Activated T-helper 9 cell treated with anti-CD3 and anti-CD28 coated beads, Interleukin-2, amount 50 U/mL, for 16 hours (primary cell): ENCODE measurements around the gene PDHB.
A peak's percentile ranks its signal among the peaks of the same experiment; 100 is the strongest.
"Not testable (repeated sequence)": the region's sequence is repeated elsewhere in the genome, so short reads cannot be mapped to it uniquely, and the experiment has no call there.

ENCODE experiments used
- DNase-seq: peaks from one replicate; pipeline ENCODE4 v3.0.0-alpha.2; 2020; ENCODE audit warnings: low read depth

The PDHB gene

DNA sequence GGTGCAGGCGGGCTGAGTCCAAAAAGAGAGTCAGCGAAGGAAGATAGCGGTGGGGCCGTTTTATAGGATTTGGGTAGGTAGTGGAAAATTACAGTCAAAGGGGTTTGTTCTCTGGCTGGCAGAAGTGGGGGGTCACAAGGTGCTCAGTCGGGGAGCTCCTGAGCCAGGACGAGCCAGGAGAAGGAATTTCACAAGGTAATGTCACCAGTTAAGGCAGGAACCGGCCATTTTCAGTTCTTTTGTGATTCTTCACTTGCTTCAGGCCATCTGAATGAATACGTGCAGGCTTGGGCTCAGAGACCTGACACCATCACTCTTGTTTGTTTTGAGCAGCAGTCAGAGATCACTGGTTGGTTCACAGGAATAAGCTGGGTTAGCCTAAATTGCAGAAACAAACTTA is 3.6 kb upstream of the PDHB start:
- not testable (repeated sequence) for DNase-seq

- no peak for DNase-seq
Measured at GRCh38 chr3:58434990-58435389, 1.4 kb upstream of the PDHB start.

GRCh38 chr3:58434511-58434910 is 879 bp upstream of the PDHB start:
- no peak for DNase-seq

GRCh38 chr3:58434168-58434504 is 504 bp upstream of the PDHB start:
- no peak for DNase-seq

DNA sequence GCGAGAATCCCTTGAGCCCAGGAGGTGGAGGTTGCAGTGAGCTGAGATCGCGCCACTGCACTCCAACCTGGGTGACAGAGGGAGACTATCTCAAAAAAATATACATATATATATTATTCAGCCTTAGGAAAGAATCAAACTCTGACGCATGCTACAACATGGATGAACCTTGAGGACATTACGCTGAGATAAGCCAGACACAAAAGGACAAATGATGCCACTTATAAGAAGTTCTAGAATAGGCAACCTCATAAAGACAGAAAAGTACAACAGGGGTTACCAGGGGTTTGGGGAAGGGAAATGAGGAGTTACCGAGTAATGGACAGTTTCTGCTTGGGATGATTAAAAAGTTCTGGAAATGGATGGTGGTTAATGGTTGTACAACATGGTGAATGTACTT is 727 bp downstream of the PDHB start:
- no peak for DNase-seq

GRCh38 chr3:58429657-58430056 is 4.0 kb downstream of the PDHB start:
- no peak for DNase-seq

DNA sequence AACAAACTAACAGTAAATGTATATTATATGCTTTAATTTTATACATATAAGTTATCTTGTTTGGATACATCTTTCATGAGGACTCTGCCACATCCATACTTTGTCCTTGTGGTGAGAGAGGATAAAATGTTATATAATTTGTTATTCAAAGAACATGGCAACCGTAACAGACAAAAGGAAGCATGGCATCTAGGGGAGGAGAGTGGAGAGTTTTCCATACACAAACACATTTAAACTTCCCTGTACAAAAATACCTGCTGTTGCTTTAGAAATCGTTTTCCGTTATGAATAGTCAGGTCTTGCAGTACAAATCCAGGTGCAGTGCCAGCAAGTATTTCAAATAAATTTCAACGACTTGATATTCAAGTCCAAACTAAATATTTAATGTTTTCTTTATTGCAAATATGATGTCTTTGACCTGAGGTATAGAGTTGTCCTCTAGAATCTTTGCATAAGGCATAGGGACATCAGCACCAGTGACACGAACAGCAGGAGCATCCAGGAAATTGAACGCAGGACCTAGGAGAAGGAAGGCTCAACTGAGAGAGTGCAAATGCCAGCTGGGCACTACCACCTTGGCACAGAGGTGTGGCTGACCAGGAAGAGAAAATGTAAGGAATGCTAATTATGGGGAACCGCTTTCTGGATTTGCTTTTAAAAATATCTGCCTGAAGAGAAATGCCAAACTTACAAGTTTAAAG is 5.8 kb downstream of the PDHB start:
- DNase-seq: no peak

DNA sequence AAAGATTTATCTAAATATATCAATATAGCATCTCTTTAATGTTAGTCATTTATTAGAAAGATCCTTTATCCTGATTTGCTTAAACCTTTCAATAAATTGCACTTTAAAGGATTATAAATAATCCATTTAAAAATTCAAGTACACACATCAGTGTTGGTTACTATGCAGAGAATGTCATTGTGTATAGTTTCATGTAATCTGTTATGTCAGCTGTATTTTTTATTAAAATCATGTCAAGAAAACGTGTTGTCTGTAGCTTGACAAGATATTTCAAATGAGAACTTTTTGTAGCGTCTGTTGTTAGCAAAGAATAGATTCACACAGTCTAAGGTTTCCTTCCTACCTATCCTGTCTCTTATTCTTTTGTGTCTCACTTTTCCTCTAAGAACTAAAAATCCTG is 7.8 kb downstream of the PDHB start:
- DNase-seq: no peak

DNA sequence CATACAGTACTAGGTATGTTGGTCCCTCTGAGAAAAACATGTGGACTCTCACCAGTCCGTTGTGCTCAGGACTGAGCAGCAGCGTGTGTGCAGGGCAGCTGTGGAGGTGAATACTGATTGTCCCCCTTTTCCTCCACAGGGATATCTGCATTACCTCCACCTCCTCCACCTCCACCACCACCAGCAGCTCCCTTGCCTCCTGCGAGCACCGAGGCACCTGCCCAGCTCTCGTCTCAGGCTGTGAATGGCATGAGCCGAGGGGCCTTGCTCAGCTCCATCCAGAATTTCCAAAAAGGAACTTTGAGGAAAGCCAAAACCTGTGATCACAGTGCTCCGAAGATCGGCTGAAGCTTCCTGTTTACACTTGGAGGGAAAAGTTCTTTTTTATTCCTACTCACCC is 9.0 kb downstream of the PDHB start:
- DNase-seq: no peak

DNA sequence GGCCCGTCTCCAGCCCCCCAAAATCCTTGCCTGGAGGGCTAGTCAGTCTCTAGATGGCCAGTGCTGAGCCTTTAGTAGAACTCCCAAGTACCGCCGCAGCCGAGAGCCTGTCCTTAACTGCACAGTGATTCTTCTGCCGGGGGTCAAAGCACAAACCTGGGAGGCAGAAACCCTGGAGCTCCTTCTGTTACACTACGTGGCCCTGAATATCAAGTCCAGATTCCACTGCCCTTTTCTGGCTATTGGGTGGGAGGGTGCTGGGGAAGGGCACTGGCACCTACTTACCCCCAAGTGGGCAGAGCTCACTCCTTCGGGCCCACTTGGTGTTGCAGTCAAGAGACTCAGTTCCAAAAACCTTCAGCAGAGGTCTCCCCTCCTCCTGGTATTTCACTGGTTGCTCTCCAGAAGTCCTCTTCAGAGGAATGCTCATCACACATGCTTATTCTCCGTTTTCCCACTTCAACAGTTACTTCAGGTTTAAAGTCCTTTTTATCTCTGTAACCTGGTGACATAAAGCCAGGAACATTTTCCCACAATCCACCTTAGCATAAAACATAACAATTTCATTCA is 10.8 kb downstream of the PDHB start:
- DNase-seq: no peak

GRCh38 chr3:58421004-58421403 is 12.6 kb downstream of the PDHB start:
- no peak for DNase-seq

DNA sequence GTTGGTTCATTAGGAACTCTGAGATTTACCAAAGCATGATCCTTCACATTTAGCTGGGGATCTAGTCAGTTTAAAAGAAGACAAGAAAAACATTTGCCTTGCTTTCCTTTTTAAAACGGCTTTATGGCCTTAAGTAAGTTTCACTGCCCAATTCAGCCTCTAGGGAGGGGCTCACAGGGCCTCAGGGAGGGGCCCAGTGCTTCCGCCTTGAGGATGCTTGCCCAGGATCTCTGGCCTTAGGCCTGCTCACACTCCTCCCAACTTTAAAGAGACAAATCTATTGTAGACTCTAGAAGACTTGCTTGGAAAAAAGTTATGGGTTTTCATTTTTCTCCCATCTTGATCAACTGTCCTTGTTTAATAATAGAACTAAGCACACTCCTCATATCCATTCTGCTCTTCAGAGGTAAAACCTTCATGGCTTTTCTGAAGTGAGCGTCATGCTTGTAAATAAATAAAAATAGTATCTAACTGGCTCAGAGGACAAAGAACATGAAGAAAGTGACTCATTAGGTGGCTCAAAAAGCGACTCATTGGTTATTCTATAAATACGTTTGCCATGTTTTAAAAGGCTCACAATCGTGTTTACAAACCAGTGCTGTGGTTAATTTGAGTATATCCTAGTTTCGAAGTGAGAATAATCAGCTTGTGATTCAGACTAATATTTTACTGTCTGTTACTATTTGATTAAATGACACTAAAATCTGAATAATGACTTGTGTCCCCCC is 13.7 kb downstream of the PDHB start:
- no peak for DNase-seq

GRCh38 chr3:58418227-58418626 is 15.4 kb downstream of the PDHB start:
- no peak for DNase-seq

- no peak for DNase-seq
Measured at GRCh38 chr3:58417075-58417474, 16.6 kb downstream of the PDHB start.

- no peak for DNase-seq
Measured at GRCh38 chr3:58416191-58416590, 17.4 kb downstream of the PDHB start.

DNA sequence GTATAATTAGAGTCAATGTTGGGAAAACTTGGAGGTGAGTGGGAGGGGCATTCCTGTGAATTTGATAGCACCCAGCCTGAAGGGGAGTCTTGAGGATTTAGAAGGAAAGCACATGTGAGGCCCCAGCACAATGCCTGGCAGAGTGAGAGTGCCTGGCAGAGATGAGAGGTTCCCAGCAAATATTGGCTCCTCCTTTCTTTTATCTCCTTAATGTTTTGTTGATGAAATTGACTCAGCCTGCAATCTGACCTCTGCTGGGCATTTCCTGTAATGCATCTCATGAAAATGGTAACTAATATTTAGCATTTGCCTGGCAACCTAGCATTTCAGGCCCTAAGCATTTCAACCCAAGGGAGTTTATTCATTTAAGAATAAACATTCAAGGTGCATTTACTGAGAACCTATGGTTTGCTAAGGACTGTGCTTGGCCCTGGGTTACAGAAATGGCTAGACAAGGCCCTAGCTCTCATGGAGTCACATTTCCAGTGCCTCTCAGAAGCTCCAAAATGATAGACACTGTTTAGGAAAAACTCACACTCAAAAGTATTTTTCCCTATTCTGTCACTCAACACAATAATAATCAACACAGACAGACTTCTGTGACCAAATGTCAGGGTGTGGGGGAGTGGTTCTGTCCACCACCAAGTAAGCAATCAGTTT is 19.0 kb downstream of the PDHB start:
- DNase-seq: peak; percentile 4

DNA sequence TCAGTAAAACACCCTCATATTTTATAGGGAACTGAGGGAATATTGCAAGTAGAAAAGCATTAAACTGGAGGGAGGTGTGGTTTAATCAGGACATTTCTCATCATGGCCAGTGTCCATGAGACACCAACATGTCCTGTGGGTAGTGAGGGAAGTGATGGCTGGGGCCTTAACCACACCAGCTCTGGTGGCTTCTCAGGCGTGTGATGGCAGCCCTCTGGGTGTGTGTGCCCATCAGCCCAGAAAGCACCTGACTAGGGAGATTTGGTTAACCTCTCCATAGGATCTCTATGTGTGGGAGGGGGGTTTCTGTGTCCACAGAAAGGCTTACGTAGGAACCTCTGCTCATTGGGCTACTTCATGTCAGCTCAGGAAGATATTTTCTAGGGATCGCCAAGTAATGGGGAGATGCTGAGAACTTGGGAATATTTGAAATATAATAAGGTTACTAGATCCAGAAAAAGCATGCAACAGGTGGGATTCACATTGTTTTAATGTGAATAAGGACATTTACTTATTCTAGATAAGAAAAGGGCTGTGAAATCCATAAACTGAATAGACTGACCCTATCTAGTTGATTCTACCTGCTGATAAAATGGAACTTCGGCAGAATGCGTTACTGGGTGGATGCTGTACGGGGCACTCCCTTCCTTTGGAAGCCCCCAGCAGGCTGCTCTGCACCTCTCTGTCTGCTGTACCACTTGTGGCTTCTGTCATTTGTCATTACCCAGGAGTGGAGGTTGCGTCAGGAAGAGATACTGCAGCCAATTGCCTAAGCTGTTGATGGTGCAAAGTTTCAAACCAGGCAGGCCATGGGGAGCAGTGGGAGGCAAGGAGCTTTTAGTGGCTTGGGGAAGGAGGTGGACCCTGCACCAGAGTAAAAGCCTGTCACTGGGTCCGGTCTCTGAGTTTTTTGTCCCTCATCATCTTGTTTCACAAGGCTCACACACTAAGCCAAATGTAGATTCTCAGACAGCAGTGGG is 21.5 kb downstream of the PDHB start:
- DNase-seq: no peak

DNA sequence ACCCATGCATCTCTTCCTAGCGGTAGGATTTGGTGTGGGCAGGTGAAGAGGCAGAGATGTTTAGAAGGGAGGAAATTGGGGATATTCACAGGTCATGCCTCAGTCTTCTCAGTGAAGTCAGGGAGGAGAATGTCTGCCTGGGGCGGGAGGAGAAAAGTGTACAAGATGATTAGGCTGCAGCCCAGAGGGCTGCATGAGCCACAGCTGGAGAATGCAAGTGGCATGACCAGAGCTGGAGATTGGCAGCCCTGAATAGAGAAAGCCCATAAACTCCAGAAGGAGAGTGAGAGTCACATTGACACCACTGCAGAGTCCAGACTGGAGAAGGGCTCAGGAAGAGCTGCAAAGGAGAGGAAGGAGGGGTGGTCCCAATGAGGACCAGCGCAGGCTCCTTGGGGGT is 22.6 kb downstream of the PDHB start:
- no peak for DNase-seq

GRCh38 chr3:58409663-58410062 is 24.0 kb downstream of the PDHB start:
- no peak for DNase-seq

DNA sequence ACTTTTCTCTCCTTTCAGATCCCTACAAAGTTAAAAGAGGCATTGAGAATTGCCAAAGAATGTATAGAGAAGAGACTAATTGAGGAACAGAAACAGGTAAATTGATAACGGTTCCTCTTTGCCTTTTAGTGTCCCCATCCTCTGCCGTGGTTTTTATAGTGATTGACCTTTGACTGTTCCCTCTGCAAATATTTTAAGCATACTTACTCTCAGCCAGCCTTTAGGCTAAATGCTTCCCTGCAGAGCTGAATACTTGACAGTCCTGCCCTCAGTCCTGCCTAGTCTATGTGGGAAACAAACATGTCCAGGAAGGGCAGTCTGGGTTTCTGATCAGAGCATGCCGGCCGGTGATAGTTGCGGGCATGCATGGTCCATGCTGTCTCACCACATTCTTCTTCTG is 24.7 kb downstream of the PDHB start:
- DNase-seq: no peak

DNA sequence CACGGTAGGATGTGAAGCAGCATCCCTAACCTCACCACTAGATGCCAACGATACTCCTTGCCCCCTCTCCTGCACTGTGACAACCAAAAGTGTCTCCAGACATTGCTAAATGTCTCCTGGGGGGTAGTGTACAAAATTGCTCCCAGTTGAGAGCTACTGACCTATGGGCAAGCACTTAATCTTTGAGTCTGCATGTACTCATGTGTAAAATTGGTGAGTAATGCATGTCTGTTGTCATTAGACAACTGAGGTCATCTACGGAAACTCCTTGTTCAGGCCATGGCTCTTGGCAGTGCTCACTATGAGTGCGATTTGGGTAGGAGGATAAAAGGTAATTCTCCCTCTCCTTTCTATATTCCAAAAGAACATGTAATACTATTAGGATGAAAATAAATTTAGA is 29.2 kb downstream of the PDHB start:
- no peak for DNase-seq

DNA sequence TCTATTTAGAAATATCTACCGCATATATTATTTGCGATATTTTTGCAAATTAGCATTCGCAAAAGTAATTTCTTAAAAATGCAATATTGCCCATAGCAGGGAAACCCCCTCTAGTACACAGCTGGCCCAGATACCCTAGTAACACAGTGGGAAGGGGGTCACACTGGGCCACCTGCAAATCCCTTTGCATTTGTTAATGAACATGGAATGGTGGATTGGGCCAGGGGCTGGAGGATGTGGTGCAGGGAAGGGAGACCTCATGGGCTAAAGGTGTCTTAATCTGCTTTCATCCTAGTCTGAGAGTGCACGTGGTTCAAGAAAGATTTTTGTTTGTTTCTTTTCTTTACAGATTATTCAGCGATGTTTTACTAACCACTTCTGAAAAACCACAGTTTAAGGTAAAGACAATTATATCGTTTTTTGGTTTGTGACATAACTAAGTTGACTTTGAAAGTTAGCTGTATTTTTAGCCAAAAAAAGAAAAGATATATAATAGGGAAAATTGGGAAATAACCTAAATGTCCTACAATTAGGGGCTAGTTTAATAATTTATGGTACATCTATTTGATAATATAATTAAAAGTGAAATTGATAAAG is 30.0 kb downstream of the PDHB start:
- no peak for DNase-seq
